ENCODE results near the gene HCN4.
A peak's percentile ranks its signal among the peaks of the same experiment; 100 is the strongest.
"Not testable (repeated sequence)": the region's sequence is repeated elsewhere in the genome, so short reads cannot be mapped to it uniquely, and the experiment has no call there.

HCN4 gene

DNA sequence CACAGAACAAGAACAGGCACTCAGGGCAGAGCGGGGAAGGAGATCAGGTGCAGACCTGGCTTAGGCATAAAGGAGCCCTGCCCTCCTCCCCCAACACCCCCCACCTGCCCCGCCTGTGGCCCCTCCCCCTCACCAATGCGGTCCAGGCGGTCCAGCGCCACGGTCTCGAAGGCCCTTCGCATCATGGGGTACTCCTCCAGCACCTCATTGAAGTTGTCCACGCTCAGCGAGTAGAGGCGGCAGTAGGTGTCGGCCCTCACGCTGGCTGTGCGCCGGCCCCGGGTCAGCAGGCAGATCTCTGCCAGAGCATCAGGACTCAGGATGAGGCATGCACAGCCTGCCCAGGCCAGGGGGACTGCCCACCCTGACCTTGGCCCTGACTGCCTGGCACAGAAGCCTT is 44.8 kb downstream of the HCN4 start:
- DNase-seq, result no peak

DNA sequence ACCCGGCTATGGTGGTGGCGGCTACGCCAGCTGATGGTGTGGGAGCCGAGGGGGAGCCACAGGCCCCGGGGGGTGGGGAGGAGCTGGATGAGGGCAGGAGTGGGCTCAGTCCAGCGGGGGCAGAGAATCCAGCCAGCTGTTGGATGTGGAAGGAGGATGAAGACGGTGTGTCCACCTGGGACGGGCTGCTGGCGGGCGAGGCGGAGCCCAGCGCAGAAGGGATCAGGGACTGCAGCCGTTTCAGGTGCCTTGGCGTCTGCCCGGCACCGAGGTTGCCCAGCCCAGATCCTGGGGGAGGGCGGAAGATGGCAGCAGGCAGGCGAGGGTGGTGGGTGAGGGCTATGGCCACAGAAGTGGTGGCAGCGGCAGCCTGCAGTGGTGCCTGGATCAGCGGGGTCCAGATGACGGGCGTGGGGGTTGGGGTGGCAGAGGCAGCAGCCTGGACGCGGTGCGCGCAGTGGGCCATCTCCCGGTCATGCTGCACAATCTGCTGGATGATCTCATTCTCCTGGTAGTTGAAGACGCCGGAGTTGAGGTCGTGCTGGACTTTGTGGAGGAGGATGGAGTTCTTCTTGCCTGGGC is 45.3 kb downstream of the HCN4 start:
- DNase-seq, result no peak

DNA sequence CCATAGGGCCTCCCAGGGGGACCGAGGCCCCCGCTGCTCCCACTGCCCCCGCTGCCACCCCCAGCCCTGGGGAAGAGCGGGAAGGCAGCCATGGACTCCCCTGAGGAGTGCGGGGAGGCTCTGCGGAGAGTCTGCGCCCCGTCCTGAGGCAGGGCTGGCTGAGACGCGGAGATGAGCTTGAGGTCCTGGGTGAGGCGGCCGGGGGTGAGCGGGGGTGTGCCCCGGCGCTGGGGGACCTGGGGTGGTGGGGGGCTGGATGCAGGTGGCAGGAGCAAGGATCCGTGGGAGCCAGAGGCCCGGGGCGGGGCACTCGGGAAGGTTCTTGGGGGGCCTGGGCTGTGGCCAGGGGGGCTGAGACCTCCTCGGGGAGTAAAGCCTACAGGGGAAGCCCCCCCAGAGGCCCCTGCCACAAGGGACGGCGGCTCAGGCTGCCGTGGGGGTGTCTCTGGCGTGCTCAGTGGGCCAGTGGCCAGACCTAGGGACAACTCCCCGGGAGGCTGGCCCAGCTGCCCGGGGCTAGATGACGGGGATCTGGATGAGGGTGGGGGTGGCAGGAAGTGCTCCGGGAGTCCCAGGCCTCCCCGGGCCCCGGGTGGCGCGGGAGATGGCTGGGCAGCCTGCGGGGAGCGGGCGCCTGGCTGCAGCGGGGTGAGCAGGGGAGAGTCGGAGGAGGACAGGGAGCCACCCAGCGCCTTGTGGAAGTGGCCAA is 45.9 kb downstream of the HCN4 start:
- DNase-seq, result no peak

DNA sequence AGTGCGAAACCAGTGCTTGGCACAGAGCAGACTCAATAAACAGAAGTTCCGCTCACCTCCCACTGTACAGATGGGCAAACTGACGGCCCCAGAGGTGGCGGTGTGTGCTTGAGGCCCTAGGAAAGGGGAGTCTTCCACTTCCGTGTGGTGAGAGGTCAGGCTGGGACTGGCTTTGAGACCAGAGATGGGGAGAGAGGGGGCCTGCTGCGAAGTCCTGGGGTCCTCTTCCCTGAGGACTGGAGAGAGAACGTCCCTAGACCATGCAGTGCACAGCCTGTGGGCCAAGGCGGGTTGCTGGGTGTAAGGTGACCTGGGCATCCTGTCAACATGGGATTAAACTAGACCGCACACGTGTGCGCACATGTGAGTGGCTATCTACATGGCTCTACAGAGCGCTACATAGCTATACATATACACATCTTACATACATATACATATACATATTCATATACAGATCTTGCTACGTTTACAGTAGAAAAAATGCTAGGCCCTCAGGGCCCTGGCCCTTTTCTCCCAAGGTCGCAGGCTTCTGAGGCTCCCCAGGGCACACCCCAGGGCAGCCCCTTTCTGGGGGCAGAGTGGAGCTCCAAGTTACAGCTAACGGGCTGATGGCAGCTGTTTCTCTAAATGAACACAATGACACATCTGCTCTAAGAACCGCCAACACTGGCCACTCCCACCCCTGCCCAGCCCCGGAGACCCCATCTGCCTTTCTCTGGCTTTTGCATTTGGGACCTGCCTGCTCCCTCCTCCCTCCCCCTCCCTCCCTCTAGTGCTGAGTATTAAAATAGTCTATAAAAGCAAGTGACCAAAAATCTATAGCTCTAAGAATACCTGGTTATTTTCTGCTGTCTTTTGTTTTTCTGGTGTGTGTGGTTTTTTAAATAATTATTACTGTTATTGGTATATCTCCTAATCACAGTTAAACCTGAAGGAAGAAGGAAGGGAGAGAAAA is 47.0 kb downstream of the HCN4 start:
- no peak for DNase-seq

DNA sequence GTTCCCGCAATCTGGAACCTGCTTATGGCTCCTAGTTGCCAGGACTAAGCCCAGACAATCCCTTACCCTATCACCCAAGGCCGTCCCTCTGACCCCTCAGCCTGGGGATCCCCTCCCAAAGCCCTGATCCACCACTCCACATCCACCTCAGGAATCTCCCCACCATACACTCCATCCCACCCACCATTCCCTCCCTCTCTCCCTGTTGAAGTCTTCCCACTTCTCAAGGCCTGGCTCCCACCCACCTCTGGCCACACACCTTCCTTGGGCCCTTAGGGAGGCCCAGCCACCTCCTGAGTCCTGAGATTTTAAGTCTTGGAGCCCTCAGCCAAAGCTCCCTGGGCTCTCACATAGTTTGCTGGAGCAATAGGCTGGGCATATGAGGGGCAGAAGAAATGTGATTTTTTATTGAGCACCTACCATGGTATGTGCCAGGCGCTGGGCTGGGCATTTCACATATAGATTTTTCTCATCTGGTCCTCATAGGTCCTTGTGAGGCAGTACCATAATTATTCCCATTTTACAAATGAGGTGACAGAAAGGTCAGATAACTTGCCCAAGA is 48.1 kb downstream of the HCN4 start:
- no peak for DNase-seq

DNA sequence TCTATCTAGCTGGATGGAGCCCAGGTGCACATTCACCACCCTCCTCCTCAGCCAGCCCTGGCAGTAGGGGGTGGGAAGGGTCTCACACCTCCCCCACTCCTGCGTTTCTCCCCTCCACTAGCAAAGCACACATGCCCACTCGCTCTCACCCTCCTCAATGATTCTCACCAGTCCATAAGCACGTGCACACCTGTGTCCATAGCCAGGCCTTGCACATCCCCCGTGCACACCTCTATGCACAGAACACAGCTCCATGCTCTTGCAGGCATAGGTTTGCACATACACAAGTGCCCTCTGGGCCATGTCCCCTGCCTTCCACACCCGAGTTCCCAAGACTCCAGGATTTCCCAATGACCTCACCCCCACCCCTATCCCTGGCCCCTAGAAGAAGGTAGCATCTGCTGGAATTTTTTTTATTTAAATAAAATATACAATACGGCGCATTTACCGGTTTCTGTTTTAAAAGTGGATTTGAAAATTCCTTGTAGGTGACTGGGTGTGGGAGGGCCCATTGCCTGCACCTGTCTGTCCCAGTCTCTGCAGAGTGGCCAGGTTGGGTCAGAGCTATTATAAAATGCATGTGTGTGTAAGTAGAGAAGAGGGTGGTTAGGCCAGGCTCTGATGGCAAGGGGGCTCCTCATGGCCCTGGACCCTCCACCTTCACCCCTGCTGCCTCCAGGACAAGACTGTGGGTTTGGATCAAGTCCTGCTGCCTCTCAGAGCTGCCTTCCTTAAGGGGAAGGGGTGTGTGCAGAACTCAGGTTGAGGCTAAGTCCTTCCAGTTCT is 49.1 kb downstream of the HCN4 start:
- DNase-seq, result no peak

DNA sequence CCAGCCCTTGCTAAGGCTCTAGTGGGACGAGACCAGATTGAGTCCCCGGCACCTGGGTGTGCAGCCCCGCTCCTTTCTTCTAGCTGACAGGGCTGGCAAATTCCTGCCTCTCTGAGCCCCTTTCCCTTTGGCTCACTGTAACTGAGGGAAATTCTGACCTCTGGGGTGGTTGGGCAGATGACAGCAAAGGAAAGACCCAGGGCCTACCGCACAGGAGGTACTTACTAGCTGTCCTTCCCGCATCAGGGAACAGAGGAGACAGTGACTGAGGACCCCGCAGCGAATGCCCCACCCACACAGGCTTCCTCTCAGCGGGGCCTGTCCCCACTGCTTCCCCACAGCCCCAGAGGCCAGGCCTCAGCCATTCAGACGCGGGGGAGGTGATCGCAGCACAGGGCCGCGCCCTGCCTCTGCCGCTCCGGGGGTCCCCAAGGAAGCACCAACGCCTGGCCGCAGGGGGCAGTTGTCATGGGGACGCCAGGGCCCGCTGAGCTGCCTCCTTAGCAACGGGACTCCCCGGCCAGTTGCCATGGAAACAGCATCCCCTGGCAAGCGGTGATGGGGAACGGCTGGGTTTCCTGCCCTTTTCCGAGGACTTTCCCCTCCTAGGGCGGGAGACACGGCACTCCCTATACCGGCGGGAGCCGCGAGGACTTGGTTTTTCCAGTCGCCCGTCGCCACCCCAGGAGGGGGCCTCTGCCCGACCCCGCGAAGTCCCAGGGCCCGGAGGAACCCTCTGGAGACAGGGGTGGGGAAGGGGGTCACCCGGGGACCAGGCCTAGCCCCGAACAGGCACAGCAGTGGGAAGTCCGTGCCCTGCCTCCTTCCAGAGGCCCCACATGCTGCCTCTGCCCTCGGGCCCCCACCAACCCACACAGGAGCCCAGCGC is 50.1 kb downstream of the HCN4 start:
- no peak for DNase-seq

DNA sequence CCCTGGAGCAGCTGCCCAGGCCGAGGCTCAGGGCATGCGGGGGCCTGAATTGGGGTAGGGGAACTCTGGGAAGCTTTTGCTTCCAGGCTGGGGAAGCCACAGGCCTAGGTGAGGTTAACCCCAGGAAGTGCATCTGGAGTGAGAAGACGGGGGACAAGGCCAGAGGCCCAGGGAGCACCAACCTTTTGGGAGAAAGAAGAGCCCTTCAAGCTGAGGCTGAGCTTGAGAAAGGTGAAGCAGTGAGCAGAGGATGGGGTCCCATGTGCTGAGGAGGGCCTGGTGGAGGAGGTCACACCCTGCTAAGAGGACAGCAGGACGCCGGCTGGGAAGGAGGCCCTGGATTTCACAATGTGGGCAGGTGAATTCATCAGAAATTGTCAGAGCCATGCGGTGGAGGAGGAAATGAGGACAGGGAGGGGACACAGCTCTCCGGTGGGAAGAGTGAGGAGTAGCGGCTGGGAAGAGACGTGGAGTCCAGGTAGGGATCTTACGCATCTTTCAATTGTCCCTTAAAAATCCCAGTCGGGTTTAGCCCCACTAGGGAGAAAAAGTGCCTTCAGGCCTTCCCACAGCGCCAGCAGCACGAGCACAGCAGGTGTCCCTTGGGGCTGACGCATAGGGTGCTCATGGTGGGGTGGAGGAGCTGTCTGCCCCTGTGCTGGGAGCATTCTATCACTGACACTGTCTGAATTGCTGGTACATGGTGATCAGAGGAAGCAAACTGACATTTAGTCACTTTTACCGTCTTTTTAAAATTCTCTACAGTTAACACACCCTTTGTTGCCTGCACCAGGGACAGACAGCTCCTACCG is 50.9 kb downstream of the HCN4 start:
- no peak for DNase-seq

DNA sequence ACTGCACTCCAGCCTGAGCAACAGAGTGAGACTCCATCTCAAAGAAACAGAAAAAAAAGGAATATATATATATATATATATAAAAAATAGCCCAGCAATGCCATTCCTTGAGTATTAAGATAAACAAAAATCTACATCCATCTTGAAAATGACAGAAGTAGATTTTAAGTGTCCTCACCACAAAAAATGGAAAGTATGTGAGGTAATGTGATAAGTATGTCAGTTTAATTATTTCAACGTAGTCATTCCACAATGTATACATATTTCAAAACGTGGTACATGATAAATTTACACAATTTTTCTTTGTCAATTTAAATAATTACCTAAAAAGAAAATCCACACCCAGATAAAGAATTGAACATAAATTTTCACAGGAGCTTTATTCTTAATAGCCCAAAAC is 54.9 kb downstream of the HCN4 start:
- no peak for DNase-seq

DNA sequence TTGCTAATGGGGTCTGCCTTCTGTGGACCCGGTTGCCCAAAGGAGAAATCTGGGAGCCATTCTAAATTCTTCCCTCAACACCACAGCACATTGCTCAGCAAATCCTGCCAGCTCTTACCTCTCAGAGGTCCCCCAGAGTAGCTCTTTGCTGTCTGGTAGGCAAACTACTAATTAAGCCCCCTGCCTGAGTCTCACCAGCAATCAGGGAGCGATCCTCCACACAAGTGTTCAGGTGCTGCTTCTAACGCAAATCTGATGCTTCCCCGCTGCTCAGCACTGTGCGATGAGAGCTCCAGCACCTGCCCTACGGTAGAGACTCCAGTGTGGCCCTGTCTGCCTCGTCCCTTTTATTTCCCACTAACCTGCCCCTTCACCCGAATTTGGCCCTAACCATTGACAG is 60.5 kb downstream of the HCN4 start:
- no peak for DNase-seq

DNA sequence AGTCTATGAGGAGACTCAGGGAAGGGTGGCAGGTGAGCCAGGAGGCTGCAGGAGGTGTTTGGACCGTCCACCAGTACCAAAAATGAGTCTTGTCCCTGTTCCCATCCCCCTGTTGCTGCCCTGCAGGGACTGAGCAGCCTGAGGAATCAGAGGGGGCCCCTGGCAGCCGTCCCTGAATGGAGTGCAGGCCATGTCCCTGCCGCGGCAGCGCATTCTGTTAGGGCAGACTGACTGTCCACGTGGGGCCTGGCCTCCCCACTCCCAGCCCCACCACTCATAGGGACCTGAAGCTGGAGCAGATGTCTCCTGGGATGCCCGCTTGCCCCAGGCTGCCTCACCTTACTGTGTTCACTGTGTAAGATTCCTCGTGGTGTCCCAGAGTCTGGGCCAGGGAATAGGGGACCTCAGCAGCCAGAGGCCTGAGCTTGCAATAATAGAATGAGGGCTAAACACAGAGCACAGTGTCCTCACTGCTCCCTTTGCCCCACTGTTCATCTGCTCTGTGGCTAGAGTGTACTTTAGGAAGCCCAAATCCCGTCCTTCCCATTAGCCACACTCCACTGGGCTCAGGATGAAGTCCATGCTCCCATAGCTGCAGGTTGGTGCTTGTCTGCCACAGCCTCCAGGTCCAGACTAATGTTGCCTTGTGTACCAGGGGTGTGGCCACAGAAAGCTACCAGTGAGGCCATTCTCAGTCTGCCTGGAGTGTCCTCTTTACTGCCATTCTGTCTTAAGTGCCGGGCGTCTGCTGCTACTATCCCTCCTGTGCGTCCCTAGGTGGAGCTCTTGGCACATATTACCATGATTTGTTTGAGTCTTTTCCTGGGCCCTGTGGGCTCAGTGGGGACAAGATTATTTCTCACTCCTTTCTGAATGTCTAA is 63.2 kb downstream of the HCN4 start:
- peak in 1 of 2 donors; percentile 27 for DNase-seq

DNA sequence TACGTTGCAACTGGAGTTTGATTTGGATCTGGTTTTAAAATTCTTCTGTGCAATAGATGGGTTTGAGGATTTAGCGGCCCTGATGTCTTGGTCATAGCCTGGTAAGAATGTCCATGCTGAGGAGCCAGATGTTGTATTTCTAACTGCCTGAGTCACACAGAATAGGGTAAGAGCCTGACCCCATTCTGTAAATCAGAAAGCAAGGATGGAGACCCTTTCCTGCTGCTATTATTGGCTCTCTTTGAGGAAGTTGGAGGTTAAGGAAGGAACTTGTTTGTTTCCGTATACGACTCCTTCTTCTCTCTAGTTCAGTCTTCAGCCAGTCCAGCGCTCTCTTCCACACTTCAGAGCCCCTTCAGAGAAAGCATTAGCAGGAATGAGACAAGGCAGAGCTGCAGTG is 65.1 kb downstream of the HCN4 start:
- DNase-seq, result no peak

DNA sequence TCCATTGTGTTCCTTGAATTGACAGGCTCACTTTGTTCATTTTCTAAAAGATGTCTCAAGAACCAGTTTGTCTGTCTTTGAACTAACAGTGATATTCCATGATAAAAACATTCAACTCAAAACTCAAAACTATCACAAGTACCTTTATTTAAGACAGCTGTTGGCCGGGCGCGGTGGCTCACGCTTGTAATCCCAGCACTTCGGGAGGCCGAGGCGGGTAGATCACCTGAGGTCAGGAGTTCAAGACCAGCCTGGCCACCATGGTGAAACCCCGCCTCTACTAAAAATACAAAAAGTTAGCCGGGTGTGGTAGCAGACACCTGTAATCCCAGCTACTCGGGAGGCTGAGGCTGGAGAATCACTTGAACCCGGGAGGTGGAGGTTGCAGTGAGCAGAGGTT is 68.5 kb downstream of the HCN4 start:
- DNase-seq, result not testable (repeated sequence)

DNA sequence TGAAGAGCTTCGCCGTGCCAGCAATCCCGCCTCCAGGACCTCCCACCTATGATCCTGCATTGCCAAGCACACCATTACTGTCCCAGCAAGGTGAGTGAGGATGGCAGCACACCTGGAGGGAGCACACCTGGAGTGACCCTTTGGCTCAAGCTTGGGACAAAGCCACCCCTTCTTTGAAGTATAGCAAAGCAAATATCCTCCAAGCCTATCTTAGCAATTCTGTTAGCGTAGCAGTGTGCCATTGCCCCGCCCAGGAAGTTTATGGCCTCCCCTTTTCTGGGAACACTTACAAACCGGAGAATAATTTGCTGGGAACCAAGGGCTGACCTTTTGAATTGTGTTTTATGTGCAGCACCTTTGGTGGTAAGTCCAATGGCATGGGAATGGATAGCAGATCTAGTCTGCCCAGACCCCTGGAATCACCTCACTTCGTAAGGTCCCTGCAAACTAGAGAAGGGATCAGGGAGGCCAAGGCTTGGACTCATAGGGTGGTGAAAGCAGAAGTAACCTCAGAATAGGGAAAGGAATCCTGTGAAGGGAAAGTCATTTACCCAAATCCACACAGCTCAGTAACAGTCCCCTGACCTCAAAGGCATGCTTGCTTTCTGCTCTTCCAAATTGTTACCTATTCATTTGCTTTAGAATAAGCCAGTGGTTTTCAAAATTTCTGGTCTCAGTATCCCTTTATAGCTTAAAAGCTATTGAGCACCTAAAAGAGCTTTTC is 70.1 kb downstream of the HCN4 start:
- DNase-seq, result no peak

DNA sequence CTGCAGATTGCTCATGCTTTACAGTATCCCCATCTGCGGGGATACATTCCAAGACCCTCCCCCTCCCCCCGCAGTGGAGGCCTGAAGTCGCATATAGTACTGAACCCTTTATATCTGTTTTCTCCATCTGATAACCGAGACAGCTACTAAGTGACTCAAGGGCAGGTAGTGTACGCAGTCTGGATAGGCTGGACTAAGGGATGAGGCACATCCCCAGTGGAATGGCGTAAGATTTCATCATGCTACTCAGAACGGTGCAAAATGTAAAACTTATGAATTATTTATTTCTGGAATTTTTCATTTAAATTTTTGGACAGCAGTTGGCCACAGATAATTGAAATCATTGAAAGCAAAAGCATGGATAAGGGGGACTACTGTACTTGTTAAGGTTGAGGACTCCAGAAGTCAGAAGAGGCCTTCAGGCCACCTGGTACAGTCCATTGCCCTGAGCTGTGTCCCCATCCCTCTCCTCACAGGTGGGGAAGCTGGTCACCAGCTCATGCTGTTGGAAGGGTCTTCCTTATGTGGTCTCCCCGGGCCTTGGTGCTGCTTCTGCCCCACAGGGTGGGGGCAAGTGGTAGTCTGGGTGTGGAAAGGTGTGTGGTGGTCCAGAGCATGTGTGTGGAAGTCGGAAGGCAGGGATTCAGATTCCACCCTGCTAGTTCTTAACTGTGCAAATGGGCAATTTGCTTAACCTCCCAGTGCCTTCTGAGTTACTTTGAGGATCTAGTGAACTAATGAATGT is 72.0 kb downstream of the HCN4 start:
- DNase-seq, result no peak

DNA sequence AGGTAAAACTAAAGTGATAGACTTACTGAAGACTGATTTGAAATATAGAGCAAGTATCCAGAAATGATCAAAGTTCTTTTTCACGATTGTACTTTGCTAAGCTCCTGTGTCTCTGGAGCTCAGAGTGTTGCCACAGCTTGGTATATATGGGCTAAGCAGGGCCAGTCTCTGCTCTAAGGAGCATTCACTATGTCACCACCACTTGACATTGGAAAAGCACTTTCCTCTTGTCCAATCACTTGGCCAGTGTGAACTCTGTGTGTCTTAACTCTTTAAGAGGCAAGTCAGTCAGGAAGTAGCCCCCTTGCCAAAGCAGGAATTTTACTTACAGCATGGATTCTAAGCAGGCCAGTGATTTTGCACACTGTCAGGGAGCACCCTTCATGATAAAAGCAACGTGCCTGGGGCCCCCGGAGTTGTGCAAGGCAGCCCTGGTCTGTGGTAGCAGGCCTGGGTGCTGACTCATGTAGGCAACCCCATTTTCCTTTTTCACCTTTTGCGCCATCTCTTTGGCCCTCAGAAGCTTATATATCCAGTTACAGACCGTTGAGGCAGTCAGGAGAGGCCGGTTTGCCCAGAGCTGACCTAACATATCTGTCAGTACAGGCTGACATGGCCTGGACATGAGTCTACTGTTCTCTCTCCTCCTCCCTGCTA is 73.0 kb downstream of the HCN4 start:
- DNase-seq, result no peak

DNA sequence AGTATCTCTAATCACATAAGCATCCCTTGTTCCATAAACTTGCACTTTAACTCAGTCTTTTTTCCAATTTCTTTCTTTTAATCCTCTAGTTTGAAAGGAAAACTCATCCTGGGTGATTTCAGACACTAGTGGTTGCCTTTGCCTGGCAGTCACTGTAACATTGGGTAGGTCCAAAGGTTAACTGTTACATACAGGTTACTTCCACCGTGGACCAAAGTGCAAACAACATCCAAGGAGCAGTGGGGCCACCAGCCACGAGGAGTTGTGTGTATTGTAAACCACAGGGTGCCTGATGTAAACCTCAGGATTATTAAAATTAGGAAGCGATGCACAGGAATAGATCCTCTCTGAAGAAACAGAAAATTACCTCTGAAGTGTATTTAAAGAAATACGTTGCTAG is 75.0 kb downstream of the HCN4 start:
- no peak for DNase-seq

DNA sequence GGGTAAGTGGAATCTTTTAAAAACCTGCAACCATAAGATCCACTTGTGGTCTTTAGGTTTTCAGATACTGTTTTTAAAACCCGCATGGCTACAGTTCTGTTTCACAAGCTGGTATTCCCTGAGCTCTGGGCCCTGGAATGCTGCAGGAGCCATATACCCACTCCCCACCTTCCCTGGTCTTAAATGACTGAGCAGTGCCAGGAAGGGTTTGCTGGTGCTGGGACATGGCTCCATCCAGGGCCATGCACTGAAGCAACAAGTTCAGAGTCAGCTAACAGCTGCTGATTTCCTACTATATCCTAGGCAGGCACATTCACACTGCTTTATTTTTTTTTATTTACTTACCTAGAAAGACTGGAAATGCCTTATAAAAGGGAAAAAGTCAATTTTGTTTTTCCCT is 77.3 kb downstream of the HCN4 start:
- no peak for DNase-seq

Measured in stimulated activated CD4-positive, alpha-beta T cell treated with anti-CD3 and anti-CD28 coated beads, Interleukin-2, amount 100 ng/mL, for 24 hours (primary cell).